Measurements from ENCODE around the gene KIRREL3.

- TF ChIP-seq POLR2A (IDR thresholded peaks at IDR 0.05): no peak
- no peak for TF ChIP-seq CTCF (IDR thresholded peaks at IDR 0.05)
These were observed 592.8 kb downstream of the KIRREL3 start for GRCh38 chr11:126407682-126408288.

All from prostate gland (tissue), 2 donors.